Suprapubic skin (tissue), 3 donors: ENCODE measurements around the gene THEM4.

Source experiments
- POLR2AphosphoS5 ChIP-seq, 3 donors: sonication (generic); formaldehyde crosslinking; IDR thresholded peaks; one replicate each; pipeline ENCODE4 v1.6.1; 2017; ENCODE audit warnings: antibody characterized with exemption in 3 of 3
- TF ChIP-seq, protein P1 (sequence below), 2 donors: fragments of 200-600 bp in 1 of 2; fragments of 450-650 bp in 1 of 2; sonication (generic) in 1 of 2; IDR thresholded peaks; one replicate each; pipeline ENCODE4 v1.5.1; 2016 to 2019; ENCODE audit warnings: antibody characterized with exemption in 2 of 2, mild to moderate bottlenecking in 1 of 2, moderate library complexity in 1 of 2

DNA sequence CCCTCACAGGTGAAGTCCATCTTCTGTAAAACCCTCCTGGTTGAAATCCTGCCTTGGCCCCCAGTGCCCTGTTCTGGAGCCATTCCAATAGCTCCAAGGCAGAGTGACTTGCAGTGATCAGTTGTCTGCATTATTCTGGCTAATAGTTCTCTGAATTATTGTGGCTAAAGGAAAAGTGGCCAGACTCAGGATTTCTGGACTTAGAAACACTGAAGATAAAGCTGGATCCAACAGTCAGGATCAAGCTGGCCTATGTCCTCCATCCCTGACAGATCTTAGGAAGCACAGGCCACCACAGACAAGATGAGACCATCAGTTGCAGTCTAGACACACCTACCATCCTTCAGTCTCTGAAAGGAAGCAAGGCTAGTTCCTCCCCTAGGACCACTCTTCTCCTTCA, 68.9 kb downstream of the THEM4 start:
- TF ChIP-seq, protein P1, sequence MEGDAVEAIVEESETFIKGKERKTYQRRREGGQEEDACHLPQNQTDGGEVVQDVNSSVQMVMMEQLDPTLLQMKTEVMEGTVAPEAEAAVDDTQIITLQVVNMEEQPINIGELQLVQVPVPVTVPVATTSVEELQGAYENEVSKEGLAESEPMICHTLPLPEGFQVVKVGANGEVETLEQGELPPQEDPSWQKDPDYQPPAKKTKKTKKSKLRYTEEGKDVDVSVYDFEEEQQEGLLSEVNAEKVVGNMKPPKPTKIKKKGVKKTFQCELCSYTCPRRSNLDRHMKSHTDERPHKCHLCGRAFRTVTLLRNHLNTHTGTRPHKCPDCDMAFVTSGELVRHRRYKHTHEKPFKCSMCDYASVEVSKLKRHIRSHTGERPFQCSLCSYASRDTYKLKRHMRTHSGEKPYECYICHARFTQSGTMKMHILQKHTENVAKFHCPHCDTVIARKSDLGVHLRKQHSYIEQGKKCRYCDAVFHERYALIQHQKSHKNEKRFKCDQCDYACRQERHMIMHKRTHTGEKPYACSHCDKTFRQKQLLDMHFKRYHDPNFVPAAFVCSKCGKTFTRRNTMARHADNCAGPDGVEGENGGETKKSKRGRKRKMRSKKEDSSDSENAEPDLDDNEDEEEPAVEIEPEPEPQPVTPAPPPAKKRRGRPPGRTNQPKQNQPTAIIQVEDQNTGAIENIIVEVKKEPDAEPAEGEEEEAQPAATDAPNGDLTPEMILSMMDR (IDR thresholded peaks at IDR 0.05): no peak
- no peak for TF ChIP-seq POLR2AphosphoS5 (IDR thresholded peaks at IDR 0.05)
